SK-N-SH (cell line): ENCODE data around the gene SLC25A42. TPM values are rescaled to one million over a fixed set of nuclear protein-coding genes. Genes with fewer than 3 reads are reported as not detected.

Experiments used
- CTCF ChIA-PET: fragments of 300-600, 350-600 bp; formaldehyde crosslinking; extraction: SDS; loops from one replicate; lab custom pipeline; 2021; lab: Yijun Ruan, JAX
- POLR2A ChIA-PET: fragments of 350-600 bp; sonication (Branson Sonifier 250); formaldehyde crosslinking; extraction: SDS; loops from one replicate; lab custom pipeline; 2020; ENCODE audit warnings: antibody characterized with exemption, inconsistent platforms; lab: Yijun Ruan, JAX
- DNase-seq: peaks from one replicate; pipeline ENCODE4 v3.0.0; 2012
- H2AFZ ChIP-seq: fragments of 200-600 bp; sonication (generic); 2 replicates; pipeline ENCODE4 v1.8.1; 2016; ENCODE audit warnings: antibody characterized with exemption, mild to moderate bottlenecking, low read depth
- H3F3A ChIP-seq: fragments of 200-600 bp; sonication (generic); replicated peaks from 2 replicates; pipeline ENCODE3; 2016; ENCODE audit warnings: antibody characterized with exemption, mild to moderate bottlenecking; ENCODE audit not compliant: insufficient read depth
- H3K27ac ChIP-seq, 2 experiments: fragments of 200-500 bp in 1 of 2; fragments of 200-600 bp in 1 of 2; sonication (Bioruptor generic) in 1 of 2; sonication (generic), shearing (Covaris generic) in 1 of 2; 2 replicates each; pipeline versions ENCODE4 v1.5.1 to v1.6.1; 2014 to 2016; ENCODE audit warnings: low read depth in 2 of 2, inconsistent platforms in 1 of 2, low read length in 1 of 2, mild to moderate bottlenecking in 1 of 2, mixed read lengths in 1 of 2
- H3K27me3 ChIP-seq: fragments of 200-600 bp; sonication (generic), shearing (Covaris generic); 2 replicates; pipeline ENCODE4 v1.6.1; 2016; ENCODE audit warnings: mixed run types; ENCODE audit not compliant: insufficient read depth
- H3K36me3 ChIP-seq, 2 experiments: fragments of 200-500 bp in 1 of 2; fragments of 200-600 bp in 1 of 2; sonication (Bioruptor generic) in 1 of 2; sonication (generic) in 1 of 2; replicated peaks in 1 of 2; 2 replicates each; pipeline versions ENCODE3 to v1.5.1; 2014 to 2016; ENCODE audit warnings: low read length in 1 of 2, mild to moderate bottlenecking in 1 of 2; ENCODE audit not compliant: insufficient read depth in 2 of 2, control insufficient read depth in 1 of 2
- H3K4me1 ChIP-seq, 2 experiments: fragments of 200-500 bp in 1 of 2; fragments of 200-600 bp in 1 of 2; sonication (Bioruptor generic) in 1 of 2; sonication (generic), shearing (Covaris generic) in 1 of 2; 2 replicates each; pipeline versions ENCODE4 v1.5.1 to v1.6.1; 2014 to 2016; ENCODE audit warnings: low read depth in 1 of 2, low read length in 1 of 2, mixed run types in 1 of 2; ENCODE audit not compliant: insufficient read depth in 2 of 2, control insufficient read depth in 1 of 2
- H3K4me2 ChIP-seq: fragments of 200-600 bp; sonication (generic), shearing (Covaris generic); 2 replicates; pipeline ENCODE4 v1.6.1; 2017; ENCODE audit warnings: mixed run types
- H3K4me3 ChIP-seq, 2 experiments: fragments of 200-500 bp in 1 of 2; fragments of 200-600 bp in 1 of 2; sonication (Bioruptor generic) in 1 of 2; sonication (generic), shearing (Covaris generic) in 1 of 2; 2 replicates each; pipeline versions ENCODE4 v1.5.1 to v1.8.1; 2014 to 2016; ENCODE audit warnings: low read depth in 2 of 2, inconsistent platforms in 1 of 2, low read length in 1 of 2, mild to moderate bottlenecking in 1 of 2, mixed read lengths in 1 of 2, moderate library complexity in 1 of 2
- H3K79me2 ChIP-seq: fragments of 200-600 bp; sonication (generic); 2 replicates; pipeline ENCODE4 v1.8.1; 2017; ENCODE audit warnings: mild to moderate bottlenecking; ENCODE audit not compliant: insufficient read depth
- H3K9ac ChIP-seq: fragments of 200-600 bp; sonication (generic); 2 replicates; pipeline ENCODE4 v1.6.1; 2017; ENCODE audit warnings: mixed run types
- H3K9me2 ChIP-seq: fragments of 200-600 bp; sonication (generic); 2 replicates; pipeline ENCODE4 v1.6.1; 2017; ENCODE audit warnings: mixed run types
- H3K9me3 ChIP-seq: fragments of 200-600 bp; sonication (generic); 2 replicates; pipeline ENCODE4 v1.6.1; 2017; ENCODE audit warnings: mixed run types, mild to moderate bottlenecking, moderate library complexity
- H4K20me1 ChIP-seq: fragments of 200-600 bp; sonication (generic); 2 replicates; pipeline ENCODE4 v1.6.1; 2017; ENCODE audit warnings: mild to moderate bottlenecking, mixed run types; ENCODE audit not compliant: insufficient read depth
- EZH2phosphoT487 ChIP-seq: fragments of 200-600 bp; sonication (generic); IDR thresholded peaks from 2 replicates; pipeline ENCODE4 v1.6.1; 2017; ENCODE audit warnings: low read depth, mixed run types, mild to moderate bottlenecking, antibody characterized with exemption, moderate library complexity, borderline replicate concordance
- FOSL2 ChIP-seq: IDR thresholded peaks from 2 replicates; pipeline ENCODE4 v1.4.0; 2012; ENCODE audit warnings: low read depth, mild to moderate bottlenecking, moderate library complexity, borderline replicate concordance
- FOXJ3 ChIP-seq: sonication (generic); formaldehyde crosslinking; IDR thresholded peaks from 2 replicates; pipeline ENCODE4 v1.5.1; 2020; ENCODE audit warnings: mild to moderate bottlenecking, missing genetic modification reagents
- GABPA ChIP-seq: IDR thresholded peaks from 2 replicates; pipeline ENCODE4 v1.4.0; 2012; ENCODE audit warnings: low read depth, mild to moderate bottlenecking
- GATA2 ChIP-seq: sonication (generic); formaldehyde crosslinking; IDR thresholded peaks from 2 replicates; pipeline ENCODE4 v1.5.0; 2020; ENCODE audit warnings: mild to moderate bottlenecking, missing genetic modification reagents
- NFIC ChIP-seq: IDR thresholded peaks from 2 replicates; pipeline ENCODE4 v1.4.0; 2012; ENCODE audit warnings: borderline replicate concordance
- NRF1 ChIP-seq: IDR thresholded peaks from 2 replicates; pipeline ENCODE4 v1.6.1; 2012; ENCODE audit warnings: low read depth, mild to moderate bottlenecking, low read length
- POLR2AphosphoS5 ChIP-seq: IDR thresholded peaks from 2 replicates; pipeline ENCODE4 v1.6.1; 2012; ENCODE audit warnings: low read depth, low read length
- RAD21 ChIP-seq: IDR thresholded peaks from 2 replicates; pipeline ENCODE4 v1.6.1; 2012; ENCODE audit warnings: mild to moderate bottlenecking, low read length
- RCOR1 ChIP-seq: fragments of 150-350 bp; IDR thresholded peaks from 2 replicates; pipeline ENCODE4 v1.6.1; 2017; ENCODE audit warnings: antibody characterized with exemption, low read length
- RFX5 ChIP-seq: IDR thresholded peaks from 2 replicates; pipeline ENCODE4 v1.6.1; 2012; ENCODE audit warnings: mild to moderate bottlenecking, improper control_type of control experiment, low read length
- RXRA ChIP-seq: IDR thresholded peaks from 2 replicates; pipeline ENCODE4 v1.4.0; 2012; ENCODE audit warnings: low read depth, mild to moderate bottlenecking, borderline replicate concordance
- SIN3A ChIP-seq: IDR thresholded peaks from 2 replicates; pipeline ENCODE4 v1.6.1; 2012; ENCODE audit warnings: low read depth, mild to moderate bottlenecking, low read length, moderate library complexity, borderline replicate concordance
- SMC3 ChIP-seq: IDR thresholded peaks from 2 replicates; pipeline ENCODE4 v1.6.1; 2012; ENCODE audit warnings: low read depth, low read length, improper control_type of control experiment
- TCF12 ChIP-seq: IDR thresholded peaks from 2 replicates; pipeline ENCODE4 v1.4.0; 2012
- WGBS: methylation state at CpG from one replicate; pipeline ENCODE4 v1.1.6; 2017; ENCODE audit warnings: low lambda C conversion rate; 5-methylcytosine and 5-hydroxymethylcytosine counted together
- polyA plus RNA-seq, 3 experiments: library from polyadenylated mRNA; depleted of rRNA; stranded (reverse); fragments of >200 nt; gene quantifications; 2 replicates each; pipeline ENCODE4 v1.2.3, GENCODE V29; 2012
- TF ChIP-seq, protein P1 (sequence below): IDR thresholded peaks from 2 replicates; pipeline ENCODE4 v1.4.0; 2012; ENCODE audit warnings: low read depth, borderline replicate concordance
- TF ChIP-seq, protein P2 (sequence below): fragments of 150-350 bp; IDR thresholded peaks from 2 replicates; pipeline ENCODE4 v1.6.1; 2016; ENCODE audit warnings: mild to moderate bottlenecking, low read depth, low read length
- TF ChIP-seq, protein P3 (sequence below): IDR thresholded peaks from 2 replicates; pipeline ENCODE4; 2012
- TF ChIP-seq, protein P4 (sequence below): IDR thresholded peaks from 2 replicates; pipeline ENCODE4 v1.4.0; 2012; ENCODE audit warnings: low read depth
- TF ChIP-seq, protein P5 (sequence below): IDR thresholded peaks from 2 replicates; pipeline ENCODE4 v1.6.1; 2012; ENCODE audit warnings: mild to moderate bottlenecking, low read depth, low read length, moderate library complexity

SLC25A42 gene, protein sequence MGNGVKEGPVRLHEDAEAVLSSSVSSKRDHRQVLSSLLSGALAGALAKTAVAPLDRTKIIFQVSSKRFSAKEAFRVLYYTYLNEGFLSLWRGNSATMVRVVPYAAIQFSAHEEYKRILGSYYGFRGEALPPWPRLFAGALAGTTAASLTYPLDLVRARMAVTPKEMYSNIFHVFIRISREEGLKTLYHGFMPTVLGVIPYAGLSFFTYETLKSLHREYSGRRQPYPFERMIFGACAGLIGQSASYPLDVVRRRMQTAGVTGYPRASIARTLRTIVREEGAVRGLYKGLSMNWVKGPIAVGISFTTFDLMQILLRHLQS
- polyA plus RNA-seq (2012; rRNA removed): 4.3 and 6.1 TPM in 2 replicates
- 2.8 and 4.3 TPM in 2 replicates for polyA plus RNA-seq (2012; cell fraction: cytosol; rRNA removed)
- 16.9 and 18.8 TPM in 2 replicates for polyA plus RNA-seq (2012; cell fraction: nucleus; rRNA removed)

DNA sequence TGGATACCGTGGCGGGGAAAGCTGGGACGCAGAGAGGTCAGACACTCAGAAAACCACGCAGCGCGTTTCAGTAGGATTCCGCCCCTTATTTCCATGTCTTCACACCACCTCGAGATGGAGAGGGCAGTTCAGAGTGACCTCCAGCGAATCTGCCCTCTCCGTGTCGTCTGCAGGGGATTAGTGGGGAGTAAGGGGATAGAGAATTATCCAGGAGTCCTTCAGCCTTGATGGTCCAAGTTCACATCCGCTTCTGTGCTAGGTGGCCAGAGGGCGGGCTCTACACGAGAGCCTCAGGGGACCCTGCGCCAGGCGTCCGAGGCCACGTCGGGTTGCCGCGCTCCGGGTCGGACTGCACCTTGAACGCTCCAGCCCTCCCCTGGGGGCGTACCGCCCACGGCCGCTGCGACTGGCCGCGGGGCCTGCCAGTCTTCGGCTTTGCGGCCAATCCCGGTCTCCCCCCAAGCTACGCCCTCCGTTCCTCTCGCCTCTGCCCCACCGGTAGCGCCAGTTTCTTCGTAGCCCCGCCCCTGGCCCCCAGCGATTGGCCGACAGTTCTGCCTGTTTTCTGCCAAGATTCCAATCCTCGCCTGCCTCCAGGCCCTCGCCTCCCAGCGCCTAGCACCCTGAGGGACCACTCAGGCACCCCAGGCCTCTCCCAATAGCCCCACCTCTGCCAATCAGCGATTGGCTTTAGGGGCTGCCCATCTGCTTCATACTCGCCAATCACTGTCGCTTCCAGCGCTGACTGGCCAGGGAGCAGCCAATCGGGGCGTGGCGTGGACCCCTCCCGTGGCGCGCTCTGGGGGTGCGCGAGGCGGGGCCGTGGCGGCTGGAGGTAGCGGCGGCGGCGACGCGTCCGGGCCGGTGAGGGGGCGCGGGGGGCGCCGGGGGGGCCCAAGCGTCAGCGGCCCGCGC lies at the start of gene SLC25A42:
Gene SLC25A42, plus strand, starts transcription at position 812 of the 915 bp plus-strand sequence. CDS start 32,131 bp downstream, outside the sequence.
- Histone ChIP-seq H4K20me1 (no peaks in the 10 kb centered on the region), H3K27ac (peak within 1 kb of the TSS; percentile 11 to 73; a peak in 3 of 4 replicates)
- TF ChIP-seq, protein P1, sequence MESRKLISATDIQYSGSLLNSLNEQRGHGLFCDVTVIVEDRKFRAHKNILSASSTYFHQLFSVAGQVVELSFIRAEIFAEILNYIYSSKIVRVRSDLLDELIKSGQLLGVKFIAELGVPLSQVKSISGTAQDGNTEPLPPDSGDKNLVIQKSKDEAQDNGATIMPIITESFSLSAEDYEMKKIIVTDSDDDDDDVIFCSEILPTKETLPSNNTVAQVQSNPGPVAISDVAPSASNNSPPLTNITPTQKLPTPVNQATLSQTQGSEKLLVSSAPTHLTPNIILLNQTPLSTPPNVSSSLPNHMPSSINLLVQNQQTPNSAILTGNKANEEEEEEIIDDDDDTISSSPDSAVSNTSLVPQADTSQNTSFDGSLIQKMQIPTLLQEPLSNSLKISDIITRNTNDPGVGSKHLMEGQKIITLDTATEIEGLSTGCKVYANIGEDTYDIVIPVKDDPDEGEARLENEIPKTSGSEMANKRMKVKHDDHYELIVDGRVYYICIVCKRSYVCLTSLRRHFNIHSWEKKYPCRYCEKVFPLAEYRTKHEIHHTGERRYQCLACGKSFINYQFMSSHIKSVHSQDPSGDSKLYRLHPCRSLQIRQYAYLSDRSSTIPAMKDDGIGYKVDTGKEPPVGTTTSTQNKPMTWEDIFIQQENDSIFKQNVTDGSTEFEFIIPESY: no peak
- TF ChIP-seq, protein P2, sequence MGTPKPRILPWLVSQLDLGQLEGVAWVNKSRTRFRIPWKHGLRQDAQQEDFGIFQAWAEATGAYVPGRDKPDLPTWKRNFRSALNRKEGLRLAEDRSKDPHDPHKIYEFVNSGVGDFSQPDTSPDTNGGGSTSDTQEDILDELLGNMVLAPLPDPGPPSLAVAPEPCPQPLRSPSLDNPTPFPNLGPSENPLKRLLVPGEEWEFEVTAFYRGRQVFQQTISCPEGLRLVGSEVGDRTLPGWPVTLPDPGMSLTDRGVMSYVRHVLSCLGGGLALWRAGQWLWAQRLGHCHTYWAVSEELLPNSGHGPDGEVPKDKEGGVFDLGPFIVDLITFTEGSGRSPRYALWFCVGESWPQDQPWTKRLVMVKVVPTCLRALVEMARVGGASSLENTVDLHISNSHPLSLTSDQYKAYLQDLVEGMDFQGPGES: peak; percentile 89
- TF ChIP-seq EZH2phosphoT487 (no peak), NFIC (no peak), NRF1 (peak; percentile 28; the same call in 1 of the 2 replicates), SMC3 (no peak), RXRA (no peak), POLR2AphosphoS5 (peak; percentile 19; the same call in 1 of the 2 replicates), RFX5 (no peak), SIN3A (no peak; the same call in 1 of the 2 replicates), RCOR1 (no peak), GATA2 (CRISPR knock-in tag) (no peak), FOSL2 (no peak), GABPA (no peak), FOXJ3 (CRISPR knock-in tag) (no peak), RAD21 (no peak), TCF12 (no peak)
- TF ChIP-seq, protein P3, sequence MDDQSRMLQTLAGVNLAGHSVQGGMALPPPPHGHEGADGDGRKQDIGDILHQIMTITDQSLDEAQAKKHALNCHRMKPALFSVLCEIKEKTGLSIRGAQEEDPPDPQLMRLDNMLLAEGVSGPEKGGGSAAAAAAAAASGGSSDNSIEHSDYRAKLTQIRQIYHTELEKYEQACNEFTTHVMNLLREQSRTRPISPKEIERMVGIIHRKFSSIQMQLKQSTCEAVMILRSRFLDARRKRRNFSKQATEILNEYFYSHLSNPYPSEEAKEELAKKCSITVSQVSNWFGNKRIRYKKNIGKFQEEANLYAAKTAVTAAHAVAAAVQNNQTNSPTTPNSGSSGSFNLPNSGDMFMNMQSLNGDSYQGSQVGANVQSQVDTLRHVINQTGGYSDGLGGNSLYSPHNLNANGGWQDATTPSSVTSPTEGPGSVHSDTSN: peak; percentile 99
- TF ChIP-seq, protein P4, sequence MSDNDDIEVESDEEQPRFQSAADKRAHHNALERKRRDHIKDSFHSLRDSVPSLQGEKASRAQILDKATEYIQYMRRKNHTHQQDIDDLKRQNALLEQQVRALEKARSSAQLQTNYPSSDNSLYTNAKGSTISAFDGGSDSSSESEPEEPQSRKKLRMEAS: 0 out of 2 replicates have a peak, but pooled peaks have one; percentile 15
- TF ChIP-seq, protein P5, sequence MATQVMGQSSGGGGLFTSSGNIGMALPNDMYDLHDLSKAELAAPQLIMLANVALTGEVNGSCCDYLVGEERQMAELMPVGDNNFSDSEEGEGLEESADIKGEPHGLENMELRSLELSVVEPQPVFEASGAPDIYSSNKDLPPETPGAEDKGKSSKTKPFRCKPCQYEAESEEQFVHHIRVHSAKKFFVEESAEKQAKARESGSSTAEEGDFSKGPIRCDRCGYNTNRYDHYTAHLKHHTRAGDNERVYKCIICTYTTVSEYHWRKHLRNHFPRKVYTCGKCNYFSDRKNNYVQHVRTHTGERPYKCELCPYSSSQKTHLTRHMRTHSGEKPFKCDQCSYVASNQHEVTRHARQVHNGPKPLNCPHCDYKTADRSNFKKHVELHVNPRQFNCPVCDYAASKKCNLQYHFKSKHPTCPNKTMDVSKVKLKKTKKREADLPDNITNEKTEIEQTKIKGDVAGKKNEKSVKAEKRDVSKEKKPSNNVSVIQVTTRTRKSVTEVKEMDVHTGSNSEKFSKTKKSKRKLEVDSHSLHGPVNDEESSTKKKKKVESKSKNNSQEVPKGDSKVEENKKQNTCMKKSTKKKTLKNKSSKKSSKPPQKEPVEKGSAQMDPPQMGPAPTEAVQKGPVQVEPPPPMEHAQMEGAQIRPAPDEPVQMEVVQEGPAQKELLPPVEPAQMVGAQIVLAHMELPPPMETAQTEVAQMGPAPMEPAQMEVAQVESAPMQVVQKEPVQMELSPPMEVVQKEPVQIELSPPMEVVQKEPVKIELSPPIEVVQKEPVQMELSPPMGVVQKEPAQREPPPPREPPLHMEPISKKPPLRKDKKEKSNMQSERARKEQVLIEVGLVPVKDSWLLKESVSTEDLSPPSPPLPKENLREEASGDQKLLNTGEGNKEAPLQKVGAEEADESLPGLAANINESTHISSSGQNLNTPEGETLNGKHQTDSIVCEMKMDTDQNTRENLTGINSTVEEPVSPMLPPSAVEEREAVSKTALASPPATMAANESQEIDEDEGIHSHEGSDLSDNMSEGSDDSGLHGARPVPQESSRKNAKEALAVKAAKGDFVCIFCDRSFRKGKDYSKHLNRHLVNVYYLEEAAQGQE: no peak

More for the DNA sequence above, at the start of gene SLC25A42:
- H3K27me3 ChIP-seq: no peaks in the 10 kb centered on the region
- H2AFZ ChIP-seq: peak within 1 kb of the TSS; percentile 73; the same call in 1 of the 2 replicates
- H3K36me3 ChIP-seq: no peaks in the 10 kb centered on the region
- CTCF ChIA-PET: interaction anchor here (0.7 to 2.9 kb wide), 9 partner anchors 9 to 111 kb away, joined by 3 to 8 read pairs (median 5); no protein-coding TSS in a partner anchor
- peaks cover 6 to 16% of the 10 kb centered on the region in 2 experiments; a peak in 2 of 4 replicates for H3K4me1 ChIP-seq
- 16% methylated on average over 29 of the region's 77 CpGs for WGBS
- no peaks in the 10 kb centered on the region for H3K9me2 ChIP-seq
- POLR2A ChIA-PET: interaction anchor here (0.6 kb wide), 1 partner anchor 8 kb away, joined by 3 read pairs; no protein-coding TSS in a partner anchor
- H3K9me3 ChIP-seq: no peaks in the 10 kb centered on the region
- peak within 1 kb of the TSS; percentile 59 to 72 for H3K4me3 ChIP-seq
- peak within 1 kb of the TSS; percentile 96 for H3K4me2 ChIP-seq
- H3K9ac ChIP-seq: peak within 1 kb of the TSS; percentile 47; the same call in 1 of the 2 replicates
- peak; percentile 99 for DNase-seq
- H3K79me2 ChIP-seq: no peaks in the 10 kb centered on the region
- peaks cover 19% of the 10 kb centered on the region for H3F3A ChIP-seq
